Left ventricle myocardium superior (tissue), 1 donor: ENCODE data around the gene KCNC4. TPM values are rescaled to one million over a fixed set of nuclear protein-coding genes. Genes with fewer than 3 reads are reported as not detected.
A peak's percentile ranks its signal among the peaks of the same experiment; 100 is the strongest.

Source experiments
- ATAC-seq: fragments of 200-7000 bp; cut with Tn5 transposase; one replicate; pipeline ENCODE4 v1.9.1; 2020; ENCODE audit warnings: mild to moderate bottlenecking, moderate library complexity
- DNase-seq: peaks from one replicate; pipeline ENCODE4 v3.0.0-alpha.2; 2020
- intact Hi-C: fragments of 100-400 bp; cut with micrococcal nuclease; formaldehyde crosslinking; loops from one replicate; pipeline ENCODE4 v1.11.0; 2022
- total RNA-seq: library from RNA; stranded (reverse); fragmentation: NEBNext Ultra II Directional; extraction: Animal tissue kit (Norgen Biotek cat#: 25700); gene quantifications from one replicate; pipeline ENCODE4 v1.2.1, GENCODE V29; 2021
- donor health status: DM: no; HTN: yes; CAD: no; lungs with severe emphysema.

KCNC4 gene
- total RNA-seq, 1 donor from 2014 or later = 4.7 TPM

GRCh38 chr1:110186558-110186957 lies 23.6 kb upstream of the KCNC4 start:
- peak; percentile 31 for ATAC-seq
- intact Hi-C loops = no loop called here
- DNase-seq = no peak

GRCh38 chr1:110187139-110187890 lies 22.8 kb upstream of the KCNC4 start:
- intact Hi-C loops = no loop called here
- peak; percentile 62 for ATAC-seq
- DNase-seq = peak; percentile 47

- intact Hi-C loops = no loop called here
- DNase-seq (no peak), ATAC-seq (peak; percentile 69)
Observed at GRCh38 chr1:110188035-110188618, 22.0 kb upstream of the KCNC4 start.

- ATAC-seq (no peak), DNase-seq (no peak)
- intact Hi-C loops = no loop called here
Observed at GRCh38 chr1:110189181-110189580, 20.9 kb upstream of the KCNC4 start.

- DNase-seq (peak; percentile 57), ATAC-seq (peak; percentile 56)
- intact Hi-C loops = no loop called here
Observed at GRCh38 chr1:110190282-110190929, 19.7 kb upstream of the KCNC4 start.

- intact Hi-C loops = no loop called here
Observed at GRCh38 chr1:110192541-110192940, 17.6 kb upstream of the KCNC4 start.

GRCh38 chr1:110195196-110195595 lies 14.9 kb upstream of the KCNC4 start:
- intact Hi-C loops = no loop called here
- ATAC-seq = no peak
- no peak for DNase-seq

More at GRCh38 chr1:110192541-110192940, 17.6 kb upstream of the KCNC4 start:
- DNase-seq (no peak), ATAC-seq (no peak)

GRCh38 chr1:110196917-110197765 lies 13.0 kb upstream of the KCNC4 start:
- intact Hi-C loops = no loop called here
- ATAC-seq (peak; percentile 66), DNase-seq (no peak)

GRCh38 chr1:110197905-110198629 lies 12.0 kb upstream of the KCNC4 start:
- DNase-seq (no peak), ATAC-seq (no peak)
- intact Hi-C loops = no loop called here

- DNase-seq (no peak), ATAC-seq (no peak)
- intact Hi-C loops = no loop called here
Observed at GRCh38 chr1:110198746-110199145, 11.4 kb upstream of the KCNC4 start.

- intact Hi-C loops = no loop called here
- ATAC-seq = no peak
- no peak for DNase-seq
Observed at GRCh38 chr1:110200190-110200589, 9.9 kb upstream of the KCNC4 start.

GRCh38 chr1:110200666-110201065 lies 9.4 kb upstream of the KCNC4 start:
- DNase-seq (no peak), ATAC-seq (no peak)
- intact Hi-C loops = no loop called here

GRCh38 chr1:110201157-110201825 lies 8.8 kb upstream of the KCNC4 start:
- ATAC-seq (no peak), DNase-seq (no peak)
- intact Hi-C loops = no loop called here

GRCh38 chr1:110203021-110203661 lies 7.0 kb upstream of the KCNC4 start:
- DNase-seq (no peak), ATAC-seq (peak; percentile 67)
- intact Hi-C loops = no loop called here

GRCh38 chr1:110205156-110205555 lies 5.0 kb upstream of the KCNC4 start:
- ATAC-seq (no peak), DNase-seq (no peak)
- intact Hi-C loops = no loop called here

GRCh38 chr1:110205591-110206155 lies 4.4 kb upstream of the KCNC4 start:
- intact Hi-C loops = no loop called here
- no peak for DNase-seq
- ATAC-seq = no peak

GRCh38 chr1:110206261-110206920 lies 3.7 kb upstream of the KCNC4 start:
- DNase-seq (no peak), ATAC-seq (no peak)
- intact Hi-C loops = no loop called here
